GM21390 (cell line): Measurements from ENCODE around the gene SOX6.
"Not testable (repeated sequence)": the region's sequence is repeated elsewhere in the genome, so short reads cannot be mapped to it uniquely, and the experiment has no call there.

ENCODE experiments used
- ATAC-seq: cut with Tn5 transposase; IDR thresholded peaks from one replicate; pipeline ENCODE4 v1.9.1; 2021; ENCODE audit not compliant: unreplicated experiment

SOX6 gene

GRCh38 chr11:16155448-16155847, 200.9 kb downstream of the SOX6 start:
- no peak for ATAC-seq

- ATAC-seq = no peak
These were observed 201.5 kb downstream of the SOX6 start for GRCh38 chr11:16154715-16155396.

- ATAC-seq = no peak
These were observed 202.4 kb downstream of the SOX6 start for GRCh38 chr11:16153951-16154350.

- ATAC-seq = no peak
These were observed 205.2 kb downstream of the SOX6 start for GRCh38 chr11:16151138-16151537.

- ATAC-seq = no peak
These were observed 206.9 kb downstream of the SOX6 start for GRCh38 chr11:16149476-16149875.

GRCh38 chr11:16148301-16148931, 207.9 kb downstream of the SOX6 start:
- ATAC-seq = no peak

- not testable (repeated sequence) for ATAC-seq
These were observed 209.4 kb downstream of the SOX6 start for GRCh38 chr11:16146980-16147379.

GRCh38 chr11:16141614-16142013, 214.7 kb downstream of the SOX6 start:
- ATAC-seq = not testable (repeated sequence)

- ATAC-seq = not testable (repeated sequence)
These were observed 215.2 kb downstream of the SOX6 start for GRCh38 chr11:16141162-16141561.

- ATAC-seq = no peak
These were observed 219.5 kb downstream of the SOX6 start for GRCh38 chr11:16136792-16137390.

GRCh38 chr11:16133867-16134266, 222.5 kb downstream of the SOX6 start:
- ATAC-seq = no peak

- ATAC-seq = no peak
These were observed 228.6 kb downstream of the SOX6 start for GRCh38 chr11:16127732-16128131.

- no peak for ATAC-seq
These were observed 230.0 kb downstream of the SOX6 start for GRCh38 chr11:16126362-16126761.

GRCh38 chr11:16125796-16126195, 230.6 kb downstream of the SOX6 start:
- ATAC-seq = no peak

GRCh38 chr11:16124390-16124789, 232.0 kb downstream of the SOX6 start:
- ATAC-seq = no peak

- no peak for ATAC-seq
These were observed 234.5 kb downstream of the SOX6 start for GRCh38 chr11:16121853-16122252.

- ATAC-seq = no peak
These were observed 236.3 kb downstream of the SOX6 start for GRCh38 chr11:16120008-16120407.

GRCh38 chr11:16117989-16118756, 238.2 kb downstream of the SOX6 start:
- no peak for ATAC-seq

GRCh38 chr11:16114978-16115871, 241.1 kb downstream of the SOX6 start:
- ATAC-seq = no peak

- no peak for ATAC-seq
These were observed 241.9 kb downstream of the SOX6 start for GRCh38 chr11:16114431-16114830.

GRCh38 chr11:16111690-16112089, 244.7 kb downstream of the SOX6 start:
- no peak for ATAC-seq
